Measurements from ENCODE around the gene MCTP1.
"Not testable (repeated sequence)": the region's sequence is repeated elsewhere in the genome, so short reads cannot be mapped to it uniquely, and the experiment has no call there.

- TF ChIP-seq, protein P1, sequence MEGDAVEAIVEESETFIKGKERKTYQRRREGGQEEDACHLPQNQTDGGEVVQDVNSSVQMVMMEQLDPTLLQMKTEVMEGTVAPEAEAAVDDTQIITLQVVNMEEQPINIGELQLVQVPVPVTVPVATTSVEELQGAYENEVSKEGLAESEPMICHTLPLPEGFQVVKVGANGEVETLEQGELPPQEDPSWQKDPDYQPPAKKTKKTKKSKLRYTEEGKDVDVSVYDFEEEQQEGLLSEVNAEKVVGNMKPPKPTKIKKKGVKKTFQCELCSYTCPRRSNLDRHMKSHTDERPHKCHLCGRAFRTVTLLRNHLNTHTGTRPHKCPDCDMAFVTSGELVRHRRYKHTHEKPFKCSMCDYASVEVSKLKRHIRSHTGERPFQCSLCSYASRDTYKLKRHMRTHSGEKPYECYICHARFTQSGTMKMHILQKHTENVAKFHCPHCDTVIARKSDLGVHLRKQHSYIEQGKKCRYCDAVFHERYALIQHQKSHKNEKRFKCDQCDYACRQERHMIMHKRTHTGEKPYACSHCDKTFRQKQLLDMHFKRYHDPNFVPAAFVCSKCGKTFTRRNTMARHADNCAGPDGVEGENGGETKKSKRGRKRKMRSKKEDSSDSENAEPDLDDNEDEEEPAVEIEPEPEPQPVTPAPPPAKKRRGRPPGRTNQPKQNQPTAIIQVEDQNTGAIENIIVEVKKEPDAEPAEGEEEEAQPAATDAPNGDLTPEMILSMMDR (IDR thresholded peaks at IDR 0.05), result not testable (repeated sequence)
- not testable (repeated sequence) for TF ChIP-seq POLR2A (IDR thresholded peaks at IDR 0.05)
Observed at GRCh38 chr5:94994537-94994936, 290.4 kb downstream of the MCTP1 start.

Measured in transverse colon (tissue), 3 donors.